ENCODE results near the gene FXYD7. TPM values are rescaled to one million over a fixed set of nuclear protein-coding genes. Genes with fewer than 3 reads are reported as not detected.

The FXYD7 gene
- total and polyA plus RNA-seq, 2 of the 4 experiments (the other 2 are of a cell fraction) = 0.31 TPM; not detected in 1

GRCh38 chr19:35162471-35163326, 19.6 kb downstream of the FXYD7 start:
- Histone ChIP-seq H2AK5ac (ENCODE audit: low read depth, low read length) (no peak overlapping the region), H3K14ac (replicated peaks; ENCODE audit: low read depth, low read length) (no peak overlapping the region), H3K4ac (ENCODE audit: low read depth, low read length) (no peak overlapping the region), H3K4me2 (ENCODE audit: low read depth, low read length) (no peak overlapping the region), H3K36me3 (ENCODE audit: control insufficient read depth, insufficient read depth, low read length) (peaks cover 61% of the 10 kb centered on the region), H3K27me3 (ENCODE audit: control insufficient read depth, insufficient read depth, low read length) (no peaks in the 10 kb centered on the region), H2BK120ac (ENCODE audit: low read depth, low read length) (no peak overlapping the region), H2AFZ (replicated peaks; ENCODE audit: low read length, poor library complexity) (no peak overlapping the region), H3K18ac (ENCODE audit: low read depth, low read length) (no peak overlapping the region), H3K27ac (ENCODE audit: insufficient read depth, low read length) (no peak overlapping the region), H4K5ac (ENCODE audit: low read depth, low read length) (no peak overlapping the region), H3K4me3 (ENCODE audit: insufficient read depth, low read depth, low read length) (no peak overlapping the region), H4K8ac (ENCODE audit: low read depth in 2 of 2, low read length in 2 of 2) (no peak overlapping the region), H3K56ac (ENCODE audit: extremely low read depth, insufficient read depth, low read length) (no peak overlapping the region), H2AK9ac (replicated peaks; ENCODE audit: low read depth, low read length, poor library complexity) (no peak overlapping the region), H3K79me1 (ENCODE audit: low read depth in 1 of 2, low read length in 2 of 2) (peaks cover 5 to 10% of the 10 kb centered on the region in 2 experiments; a peak in 3 of 4 replicates), H2BK20ac (ENCODE audit: low read depth, low read length) (no peak overlapping the region), H2BK5ac (ENCODE audit: low read depth, low read length, poor library complexity, severe bottlenecking) (no peak overlapping the region), H2BK15ac (ENCODE audit: low read depth, low read length) (no peak overlapping the region), H3K4me1 (ENCODE audit: control insufficient read depth, insufficient read depth, low read length) (no peaks in the 10 kb centered on the region), H3K9me3 (ENCODE audit: control insufficient read depth, insufficient read depth, low read length) (peaks cover 30% of the 10 kb centered on the region), H4K91ac (ENCODE audit: insufficient read depth, low read depth, low read length) (no peak overlapping the region), H3K9me1 (ENCODE audit: insufficient read depth, low read length) (no peaks in the 10 kb centered on the region), H3K23ac (ENCODE audit: low read depth, low read length) (no peak overlapping the region), H4K20me1 (ENCODE audit: insufficient read depth, low read length) (no peaks in the 10 kb centered on the region), H3K9ac (ENCODE audit: low read depth, low read length) (no peak overlapping the region)
- BruUV-seq (replicated peaks) = no TSS peak
- DNase-seq (no peak), ATAC-seq (ENCODE audit: low read depth) (peak; percentile 46)
- ChIA-PET POLR2A (ENCODE audit: unreplicated experiment) (no interaction called here), CTCF (no interaction called here)
- intact Hi-C loops (cut with micrococcal nuclease) = no loop called here
- dilution Hi-C loops (cut with HindIII; ENCODE audit: low sequenced_read_pairs, unreplicated experiment) = no loop called here
- in situ Hi-C loops (cut with MboI; ENCODE audit: low sequenced_read_pairs) = no loop called here
- WGBS, 2 experiments (ENCODE audit: extremely low coverage in 2 of 2, insufficient read length in 1 of 2) = 80% methylated on average over 1 of the region's 6 CpGs; no CpG with 5 or more reads in 1 of the 2 experiments
- TF ChIP-seq POLR2A (IDR thresholded peaks at IDR 0.05; ENCODE audit: low read depth, low read length) = no peak
- TF ChIP-seq FOS (IDR thresholded peaks at IDR 0.05; ENCODE audit: low read depth, low read length) = no peak
- no peak for TF ChIP-seq SMC3 (IDR thresholded peaks at IDR 0.05; ENCODE audit: low read depth, low read length)
- TF ChIP-seq MAFK (IDR thresholded peaks at IDR 0.05; ENCODE audit: low read depth, low read length) = no peak
- no peak for TF ChIP-seq NFE2L2 (IDR thresholded peaks at IDR 0.05; ENCODE audit: low read depth, low read length)
- TF ChIP-seq MXI1 (IDR thresholded peaks at IDR 0.05; ENCODE audit: borderline replicate concordance, low read depth, low read length) = no peak
- no peak for TF ChIP-seq RAD21 (IDR thresholded peaks at IDR 0.05; ENCODE audit: low read length)
- no peak for TF ChIP-seq RCOR1 (IDR thresholded peaks at IDR 0.05; ENCODE audit: insufficient replicate concordance, low read length)
- no peak for TF ChIP-seq CEBPB (IDR thresholded peaks at IDR 0.05; ENCODE audit: low read depth, low read length)
- no peak for TF ChIP-seq BHLHE40 (IDR thresholded peaks at IDR 0.05; ENCODE audit: low read depth, low read length)
- TF ChIP-seq CHD1 (IDR thresholded peaks at IDR 0.05; ENCODE audit: low read depth, low read length) = no peak
- TF ChIP-seq RFX5 (IDR thresholded peaks at IDR 0.05; ENCODE audit: low read depth, low read length) = no peak
- TF ChIP-seq ELK1 (IDR thresholded peaks at IDR 0.05; ENCODE audit: borderline replicate concordance, low read depth, low read length) = no peak
- TF ChIP-seq USF2 (IDR thresholded peaks at IDR 0.05; ENCODE audit: low read depth, low read length) = no peak
- no peak for TF ChIP-seq CTCF (conservative IDR thresholded peaks at IDR 0.05; ENCODE audit: low read depth, low read length)
